PFSK-1 (cell line): ENCODE measurements around the gene MOB1B.

Experiments used
- FOXP2 ChIP-seq: optimal IDR thresholded peaks from 2 replicates; pipeline ENCODE3; 2011; ENCODE audit warnings: borderline replicate concordance, control low read depth, inconsistent platforms; ENCODE audit not compliant: insufficient read depth; ENCODE audit errors: extremely low read length, extremely low read depth
- POLR2AphosphoS5 ChIP-seq: IDR thresholded peaks from 2 replicates; pipeline ENCODE4 v1.6.1; 2012; ENCODE audit warnings: low read depth, mild to moderate bottlenecking, control low read depth, low read length, moderate library complexity
- SIN3A ChIP-seq: IDR thresholded peaks from 2 replicates; pipeline ENCODE4 v1.6.1; 2012; ENCODE audit warnings: mild to moderate bottlenecking, low read length, moderate library complexity, borderline replicate concordance; ENCODE audit not compliant: insufficient read depth
- TAF1 ChIP-seq: IDR thresholded peaks from 2 replicates; pipeline ENCODE4 v1.6.1; 2012; ENCODE audit warnings: low read length, control low read depth, borderline replicate concordance; ENCODE audit not compliant: insufficient read depth
- TF ChIP-seq, protein P1 (sequence below), 2 experiments: IDR thresholded peaks; 2 replicates each; pipeline versions ENCODE4 v1.6.1 to v1.8.0; 2011 to 2012; ENCODE audit warnings: low read depth in 2 of 2, low read length in 2 of 2, control low read depth in 1 of 2, inconsistent platforms in 1 of 2, mild to moderate bottlenecking in 1 of 2, moderate library complexity in 1 of 2; ENCODE audit not compliant: insufficient read depth in 1 of 2

Gene MOB1B

DNA sequence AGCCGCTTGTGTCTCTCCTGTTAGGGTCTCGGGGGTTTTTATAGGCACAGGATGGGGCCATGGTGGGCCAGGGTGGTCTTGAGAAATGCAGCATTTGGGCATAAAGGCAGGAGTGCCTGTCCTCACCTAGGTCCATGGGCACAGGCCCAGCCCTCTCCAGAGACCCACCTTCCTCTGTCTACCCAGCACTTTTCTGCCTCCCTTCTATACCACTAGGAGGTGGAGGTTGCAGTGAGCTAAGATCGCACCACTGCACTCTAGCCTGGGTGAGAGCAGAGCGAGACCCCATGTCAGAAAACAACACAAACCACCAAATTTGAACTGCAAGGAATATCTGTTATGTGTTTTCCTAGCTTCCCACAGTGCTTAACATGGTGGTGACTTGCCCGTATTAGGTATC lies 38.0 kb downstream of the MOB1B start:
- TF ChIP-seq POLR2AphosphoS5 (no peak), TAF1 (no peak), SIN3A (no peak), FOXP2 (no peak)
- TF ChIP-seq, protein P1, sequence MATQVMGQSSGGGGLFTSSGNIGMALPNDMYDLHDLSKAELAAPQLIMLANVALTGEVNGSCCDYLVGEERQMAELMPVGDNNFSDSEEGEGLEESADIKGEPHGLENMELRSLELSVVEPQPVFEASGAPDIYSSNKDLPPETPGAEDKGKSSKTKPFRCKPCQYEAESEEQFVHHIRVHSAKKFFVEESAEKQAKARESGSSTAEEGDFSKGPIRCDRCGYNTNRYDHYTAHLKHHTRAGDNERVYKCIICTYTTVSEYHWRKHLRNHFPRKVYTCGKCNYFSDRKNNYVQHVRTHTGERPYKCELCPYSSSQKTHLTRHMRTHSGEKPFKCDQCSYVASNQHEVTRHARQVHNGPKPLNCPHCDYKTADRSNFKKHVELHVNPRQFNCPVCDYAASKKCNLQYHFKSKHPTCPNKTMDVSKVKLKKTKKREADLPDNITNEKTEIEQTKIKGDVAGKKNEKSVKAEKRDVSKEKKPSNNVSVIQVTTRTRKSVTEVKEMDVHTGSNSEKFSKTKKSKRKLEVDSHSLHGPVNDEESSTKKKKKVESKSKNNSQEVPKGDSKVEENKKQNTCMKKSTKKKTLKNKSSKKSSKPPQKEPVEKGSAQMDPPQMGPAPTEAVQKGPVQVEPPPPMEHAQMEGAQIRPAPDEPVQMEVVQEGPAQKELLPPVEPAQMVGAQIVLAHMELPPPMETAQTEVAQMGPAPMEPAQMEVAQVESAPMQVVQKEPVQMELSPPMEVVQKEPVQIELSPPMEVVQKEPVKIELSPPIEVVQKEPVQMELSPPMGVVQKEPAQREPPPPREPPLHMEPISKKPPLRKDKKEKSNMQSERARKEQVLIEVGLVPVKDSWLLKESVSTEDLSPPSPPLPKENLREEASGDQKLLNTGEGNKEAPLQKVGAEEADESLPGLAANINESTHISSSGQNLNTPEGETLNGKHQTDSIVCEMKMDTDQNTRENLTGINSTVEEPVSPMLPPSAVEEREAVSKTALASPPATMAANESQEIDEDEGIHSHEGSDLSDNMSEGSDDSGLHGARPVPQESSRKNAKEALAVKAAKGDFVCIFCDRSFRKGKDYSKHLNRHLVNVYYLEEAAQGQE (IDR thresholded peaks at IDR 0.05; ENCODE audit: insufficient read depth in 1 of 2, low read depth in 2 of 2, low read length in 2 of 2), result no peak

GRCh38 chr4:70943114-70943513 lies 40.9 kb downstream of the MOB1B start:
- TF ChIP-seq SIN3A (no peak), FOXP2 (no peak), TAF1 (no peak)
- TF ChIP-seq, protein P1 (IDR thresholded peaks at IDR 0.05; ENCODE audit: insufficient read depth in 1 of 2, low read depth in 2 of 2, low read length in 2 of 2), result no peak

DNA sequence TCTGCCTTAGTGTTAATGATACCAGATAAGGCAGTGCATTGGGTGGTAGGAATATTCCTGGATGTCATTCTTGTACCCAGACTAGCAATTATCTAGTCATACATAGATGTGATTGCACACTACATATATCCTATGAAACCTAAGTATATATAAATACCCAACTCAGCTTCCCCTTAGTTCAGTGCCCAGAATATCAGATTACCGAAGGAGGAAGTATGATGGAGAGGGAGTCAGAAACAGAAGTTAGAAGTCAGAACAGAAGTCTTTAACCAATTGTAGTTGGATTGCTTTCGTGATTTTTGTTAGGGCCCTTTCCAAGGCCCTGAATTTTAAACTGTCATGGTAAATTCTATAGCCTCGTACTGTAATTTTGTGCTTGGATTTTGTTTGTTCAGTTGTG lies 42.9 kb downstream of the MOB1B start:
- TF ChIP-seq SIN3A, result no peak
- TF ChIP-seq TAF1, result no peak
- no peak for TF ChIP-seq FOXP2
- no peak for TF ChIP-seq POLR2AphosphoS5
- TF ChIP-seq, protein P1 (IDR thresholded peaks at IDR 0.05; ENCODE audit: insufficient read depth in 1 of 2, low read depth in 2 of 2, low read length in 2 of 2), result no peak

DNA sequence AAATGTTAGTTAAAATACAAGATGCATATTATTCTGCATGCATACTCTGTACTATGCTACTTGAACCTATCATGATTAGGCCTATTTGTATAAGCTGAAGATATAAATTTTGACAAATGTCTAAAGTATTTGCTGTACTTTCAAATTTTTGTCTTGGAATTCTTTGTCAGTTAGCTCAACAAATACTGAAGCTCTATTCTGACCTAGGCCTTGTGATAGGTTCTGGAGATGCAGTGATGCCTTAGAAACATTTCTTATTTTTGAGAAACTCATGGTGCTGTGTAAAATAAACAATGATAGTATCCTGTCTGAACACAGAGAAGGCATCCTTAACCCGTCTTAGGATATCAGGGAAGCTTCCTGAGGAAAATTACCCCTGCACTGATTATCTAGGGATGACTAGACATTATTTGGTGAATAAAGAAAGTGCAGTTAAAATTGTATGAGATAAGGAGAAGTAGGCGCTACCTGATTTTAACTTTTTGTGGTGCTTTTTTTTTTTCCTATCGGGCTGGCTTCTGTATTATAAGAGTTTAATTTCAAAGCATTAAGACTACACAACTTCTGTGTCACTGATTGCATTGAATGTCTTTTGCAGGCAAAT lies 43.4 kb downstream of the MOB1B start:
- TF ChIP-seq SIN3A (no peak), TAF1 (no peak), POLR2AphosphoS5 (no peak), FOXP2 (no peak)
- TF ChIP-seq, protein P1 (IDR thresholded peaks at IDR 0.05; ENCODE audit: insufficient read depth in 1 of 2, low read depth in 2 of 2, low read length in 2 of 2), result no peak

- no peak for TF ChIP-seq TAF1
- TF ChIP-seq, protein P1 (IDR thresholded peaks at IDR 0.05; ENCODE audit: insufficient read depth in 1 of 2, low read depth in 2 of 2, low read length in 2 of 2), result no peak
- no peak for TF ChIP-seq POLR2AphosphoS5
- TF ChIP-seq SIN3A, result no peak
- no peak for TF ChIP-seq FOXP2
Measured at GRCh38 chr4:70946939-70947338, 44.8 kb downstream of the MOB1B start.
